Urinary bladder (tissue), 4 donors: ENCODE measurements around the gene KCNJ15. TPM values are rescaled to one million over a fixed set of nuclear protein-coding genes. Genes with fewer than 3 reads are reported as not detected.

Source experiments
- DNase-seq: peaks from one replicate; pipeline ENCODE4 v3.0.0-alpha.2; 2015; ENCODE audit errors: extremely low spot score
- H3K27ac ChIP-seq: one replicate; pipeline ENCODE4 v1.5.1; 2013; ENCODE audit warnings: low read depth, mild to moderate bottlenecking, moderate library complexity
- H3K36me3 ChIP-seq: one replicate; pipeline ENCODE4 v1.6.1; 2013; ENCODE audit warnings: mild to moderate bottlenecking, moderate library complexity; ENCODE audit not compliant: insufficient read depth
- H3K4me1 ChIP-seq: one replicate; pipeline ENCODE4 v1.6.1; 2013; ENCODE audit warnings: mild to moderate bottlenecking, moderate library complexity; ENCODE audit not compliant: insufficient read depth
- H3K4me3 ChIP-seq: one replicate; pipeline ENCODE4 v1.5.1; 2013; ENCODE audit warnings: low read depth, low read length
- WGBS: extraction: QIAGEN DNeasy Blood & Tissue Kit; methylation state at CpG from one replicate; pipeline ENCODE4 v1.1.7; 2013; 5-methylcytosine and 5-hydroxymethylcytosine counted together
- polyA plus RNA-seq: library from polyadenylated mRNA; stranded (reverse); fragments of 200-250 nt; gene quantifications from one replicate; pipeline ENCODE4 v1.2.3, GENCODE V29; 2013
- total RNA-seq: library from RNA; depleted of rRNA; stranded (reverse); fragments of >200 nt; gene quantifications from one replicate; pipeline ENCODE4 v1.2.3, GENCODE V29; 2014
- donor health status: healthy with polysubstance abuse.
- donor health status: healthy.

The KCNJ15 gene
- total and polyA plus RNA-seq, 2 donors: 6.4 to 11.4 TPM

- no peaks in the 10 kb centered on the region for H3K4me1 ChIP-seq
- H3K36me3 ChIP-seq: no peaks in the 10 kb centered on the region
- H3K4me3 ChIP-seq: no peak overlapping the region
- no peak overlapping the region for H3K27ac ChIP-seq
- no peak for DNase-seq
- 96% methylated on average over 3 of the region's 3 CpGs for WGBS
Observed at GRCh38 chr21:38267136-38267755, 10.5 kb downstream of the KCNJ15 start.

- no peaks in the 10 kb centered on the region for H3K36me3 ChIP-seq
- H3K4me3 ChIP-seq: no peak overlapping the region
- H3K4me1 ChIP-seq: no peaks in the 10 kb centered on the region
- no peak for DNase-seq
- WGBS: 56% methylated on average over 5 of the region's 5 CpGs
- peak overlapping the region; percentile 71 for H3K27ac ChIP-seq
Observed at GRCh38 chr21:38267991-38268863, 11.4 kb downstream of the KCNJ15 start.

GRCh38 chr21:38268864-38269575 lies 12.2 kb downstream of the KCNJ15 start:
- Histone ChIP-seq H3K27ac (peak overlapping the region; percentile 71), H3K36me3 (no peaks in the 10 kb centered on the region), H3K4me1 (no peaks in the 10 kb centered on the region), H3K4me3 (no peak overlapping the region)
- DNase-seq: no peak
- 55% methylated on average over 5 of the region's 5 CpGs for whole genome bisulfite sequencing

- no peak overlapping the region for H3K27ac ChIP-seq
- no peak for DNase-seq
- no peaks in the 10 kb centered on the region for H3K36me3 ChIP-seq
- 21% methylated on average over 2 of the region's 2 CpGs for WGBS
- no peak overlapping the region for H3K4me3 ChIP-seq
- no peaks in the 10 kb centered on the region for H3K4me1 ChIP-seq
Observed at GRCh38 chr21:38269576-38269936, 12.8 kb downstream of the KCNJ15 start.

DNA sequence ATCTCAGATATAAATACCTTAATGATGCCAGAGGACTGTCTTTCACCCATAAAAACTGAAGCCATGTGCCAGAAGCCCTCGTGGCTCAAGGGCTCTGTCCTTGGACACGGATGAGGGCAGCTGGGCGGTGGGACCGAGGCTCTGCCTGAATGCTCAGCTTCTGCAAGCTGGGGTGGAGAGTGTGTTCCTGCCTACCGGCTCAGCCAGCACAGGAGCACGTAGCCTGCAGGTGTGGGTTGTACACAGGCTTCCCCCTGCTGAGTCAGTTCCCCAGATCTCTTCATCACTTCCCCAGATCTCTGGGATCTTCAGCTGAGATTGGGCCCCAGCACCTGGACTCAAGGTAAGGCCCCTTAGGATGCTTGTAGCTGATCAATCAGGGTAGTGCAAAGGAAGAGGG lies 15.4 kb downstream of the KCNJ15 start:
- DNase-seq: no peak
- H3K36me3 ChIP-seq: no peaks in the 10 kb centered on the region
- no peak overlapping the region for H3K27ac ChIP-seq
- no peaks in the 10 kb centered on the region for H3K4me1 ChIP-seq
- WGBS: 70% methylated on average over 6 of the region's 6 CpGs
- H3K4me3 ChIP-seq: no peak overlapping the region

DNA sequence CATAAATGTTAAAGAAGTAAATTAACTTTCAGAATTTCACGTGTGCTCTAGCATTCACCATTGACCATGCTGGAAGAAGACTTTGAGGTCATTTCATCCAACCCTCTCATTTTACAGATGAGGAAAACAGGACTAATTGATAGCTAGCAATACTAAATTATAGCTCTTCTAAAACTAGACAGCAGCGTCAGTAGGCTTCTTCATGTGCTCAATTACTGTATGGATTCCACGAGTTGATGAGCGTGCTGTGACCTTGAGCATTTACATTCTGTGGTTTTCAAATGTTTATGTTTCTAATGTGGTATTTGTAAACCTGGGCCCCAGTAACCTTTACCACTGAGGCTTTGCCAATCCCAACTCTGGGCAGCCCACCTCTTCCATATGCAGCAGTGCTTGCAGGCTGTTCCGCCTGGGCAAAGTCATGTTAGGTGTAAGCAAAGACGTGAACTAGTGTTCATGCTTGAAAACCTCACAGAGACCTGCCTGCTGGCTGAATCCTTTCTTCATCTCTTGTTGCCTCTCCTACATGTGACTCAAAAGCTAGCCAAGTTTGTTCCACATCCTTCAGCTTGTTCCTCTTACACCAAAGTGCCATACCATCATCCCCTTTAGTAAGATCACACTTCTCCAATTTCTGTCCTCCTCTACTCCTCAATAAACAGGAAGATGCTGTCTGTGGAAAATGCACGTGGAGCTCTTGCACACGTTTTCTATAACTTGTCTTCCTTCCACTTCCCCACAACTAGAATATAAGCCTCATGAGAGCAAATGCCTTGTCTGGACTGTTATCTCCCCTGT lies 17.2 kb downstream of the KCNJ15 start:
- Histone ChIP-seq H3K27ac (no peak overlapping the region), H3K4me1 (no peaks in the 10 kb centered on the region), H3K36me3 (no peaks in the 10 kb centered on the region), H3K4me3 (no peak overlapping the region)
- whole genome bisulfite sequencing: 72% methylated on average over 8 of the region's 8 CpGs
- DNase-seq: no peak

DNA sequence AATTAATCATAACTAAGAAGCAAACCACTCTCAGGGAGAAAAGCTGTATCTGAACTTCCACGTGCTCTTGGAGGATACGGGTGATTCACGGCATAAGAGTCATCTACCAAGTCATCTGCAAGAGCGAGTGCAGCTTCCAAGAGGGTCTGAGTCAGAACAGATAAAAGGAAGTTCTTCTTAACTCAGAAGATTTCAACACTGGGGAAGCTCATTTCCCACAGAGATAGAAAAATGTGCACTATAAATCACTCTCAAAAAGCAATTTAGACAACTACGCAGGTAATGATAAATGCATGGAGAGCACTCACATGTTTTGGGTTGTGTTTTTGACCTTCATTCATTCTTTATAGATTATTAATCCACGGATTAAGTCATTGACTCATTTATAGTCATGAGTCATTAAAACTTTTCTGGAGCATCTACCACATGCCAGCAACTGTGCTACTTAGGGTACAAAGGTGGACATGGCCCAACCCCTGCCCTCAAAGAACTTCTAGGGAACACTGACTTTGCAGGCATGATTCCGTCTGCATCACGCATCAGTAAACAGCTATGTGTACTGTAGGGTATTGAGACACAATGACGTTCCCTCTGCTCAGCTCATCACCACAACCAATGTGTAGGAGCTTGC lies 20.8 kb downstream of the KCNJ15 start:
- DNase-seq: no peak
- Histone ChIP-seq H3K4me1 (no peaks in the 10 kb centered on the region), H3K36me3 (no peaks in the 10 kb centered on the region), H3K4me3 (no peak overlapping the region), H3K27ac (no peak overlapping the region)
- 63% methylated on average over 9 of the region's 9 CpGs for WGBS

GRCh38 chr21:38280454-38280853 lies 23.7 kb downstream of the KCNJ15 start:
- WGBS: 82% methylated on average over 5 of the region's 5 CpGs
- no peak overlapping the region for H3K27ac ChIP-seq
- H3K4me3 ChIP-seq: no peak overlapping the region
- no peaks in the 10 kb centered on the region for H3K4me1 ChIP-seq
- no peak for DNase-seq
- H3K36me3 ChIP-seq: no peaks in the 10 kb centered on the region

DNA sequence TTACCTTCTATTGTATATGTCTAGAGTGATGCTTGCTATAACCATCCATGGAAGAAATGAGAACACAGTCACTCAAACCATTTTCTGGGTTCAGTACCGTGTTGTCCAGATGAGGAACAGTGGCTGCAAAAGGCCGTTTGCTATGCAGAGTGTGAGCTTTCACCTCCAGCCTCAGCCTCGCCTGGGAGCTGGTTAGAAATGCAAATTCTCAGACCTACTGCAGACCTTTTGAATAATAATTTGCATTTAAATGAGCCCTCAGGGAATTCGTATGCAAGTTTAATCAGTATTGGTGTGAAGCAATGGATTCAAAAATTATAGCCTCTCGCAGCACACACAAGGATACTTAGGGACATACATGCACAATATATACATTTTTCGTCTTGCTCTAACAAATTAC lies 24.1 kb downstream of the KCNJ15 start:
- DNase-seq: no peak
- Histone ChIP-seq H3K4me3 (no peak overlapping the region), H3K27ac (no peak overlapping the region), H3K36me3 (no peaks in the 10 kb centered on the region), H3K4me1 (peaks cover 1% of the 10 kb centered on the region)
- WGBS: 56% methylated on average over 6 of the region's 6 CpGs

- Histone ChIP-seq H3K4me3 (no peak overlapping the region), H3K27ac (no peak overlapping the region), H3K4me1 (peaks cover 1% of the 10 kb centered on the region), H3K36me3 (no peaks in the 10 kb centered on the region)
- no peak for DNase-seq
- 98% methylated on average over 3 of the region's 3 CpGs for WGBS
Observed at GRCh38 chr21:38282921-38283320, 26.1 kb downstream of the KCNJ15 start.

DNA sequence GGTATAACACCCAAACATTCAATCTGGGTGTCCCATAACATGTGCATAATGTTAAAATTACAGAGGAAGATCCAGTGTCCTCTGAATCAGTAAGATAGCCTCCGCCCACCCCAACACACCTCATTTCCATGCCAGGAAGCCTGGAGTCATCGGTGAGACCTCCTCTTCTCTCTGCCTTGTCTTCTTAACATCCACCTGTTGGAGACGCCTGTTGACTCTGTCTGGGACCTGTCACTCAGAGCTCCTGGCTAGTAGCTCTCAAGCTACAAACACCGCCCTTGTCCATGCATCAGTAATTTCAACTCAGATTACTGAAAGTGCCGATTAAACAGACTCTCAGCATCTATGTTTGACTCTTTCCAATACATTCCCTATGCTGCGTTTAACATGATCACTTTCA lies 27.4 kb downstream of the KCNJ15 start:
- Histone ChIP-seq H3K4me3 (no peak overlapping the region), H3K4me1 (peaks cover 1% of the 10 kb centered on the region), H3K36me3 (no peaks in the 10 kb centered on the region), H3K27ac (no peak overlapping the region)
- whole genome bisulfite sequencing: 96% methylated on average over 6 of the region's 6 CpGs
- no peak for DNase-seq

DNA sequence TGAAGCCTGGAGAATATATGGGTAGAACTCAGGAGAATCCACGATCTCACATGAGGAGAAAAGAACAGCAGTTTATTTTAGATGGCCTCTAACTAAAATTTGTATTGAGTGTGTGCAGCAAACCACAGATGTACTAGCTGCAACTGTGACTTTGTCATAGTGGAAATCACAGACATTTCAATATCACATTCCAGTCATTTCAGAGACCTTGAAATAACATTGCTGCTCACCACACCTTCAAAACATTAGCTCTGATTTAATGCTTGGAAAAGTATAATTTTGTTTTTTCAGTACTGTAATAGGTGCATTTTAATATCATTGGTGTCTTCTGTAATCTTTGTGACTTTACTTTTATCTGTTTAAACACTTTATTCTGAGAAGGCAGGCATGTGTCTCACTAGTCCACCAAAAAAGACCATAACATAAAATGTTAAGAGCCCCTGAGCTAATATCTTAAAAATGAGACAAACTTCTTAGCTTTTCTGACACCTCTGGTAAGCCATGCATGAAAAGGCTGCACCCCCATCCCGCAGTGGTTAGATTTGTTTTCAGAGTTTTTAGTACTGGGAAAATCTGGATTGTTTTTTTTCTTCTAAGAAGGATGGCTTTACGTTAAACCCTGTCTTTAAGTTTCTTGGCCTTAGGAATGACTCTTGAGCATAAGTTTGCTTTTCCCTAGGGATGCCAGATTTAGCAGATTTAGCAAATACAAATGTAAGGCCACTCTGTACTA lies 30.1 kb downstream of the KCNJ15 start:
- no peak for DNase-seq
- Histone ChIP-seq H3K4me1 (peaks cover 1% of the 10 kb centered on the region), H3K27ac (no peak overlapping the region), H3K4me3 (no peak overlapping the region), H3K36me3 (no peaks in the 10 kb centered on the region)
- WGBS: 54% methylated on average over 3 of the region's 3 CpGs
